Fibroblast of skin of back (primary cell): Measurements from ENCODE around the gene DENND1C.
"Not testable (repeated sequence)": the region's sequence is repeated elsewhere in the genome, so short reads cannot be mapped to it uniquely, and the experiment has no call there.

ENCODE experiments used
- DNase-seq: peaks from one replicate; pipeline ENCODE4 v3.0.0-alpha.2; 2013

DENND1C gene

DNA sequence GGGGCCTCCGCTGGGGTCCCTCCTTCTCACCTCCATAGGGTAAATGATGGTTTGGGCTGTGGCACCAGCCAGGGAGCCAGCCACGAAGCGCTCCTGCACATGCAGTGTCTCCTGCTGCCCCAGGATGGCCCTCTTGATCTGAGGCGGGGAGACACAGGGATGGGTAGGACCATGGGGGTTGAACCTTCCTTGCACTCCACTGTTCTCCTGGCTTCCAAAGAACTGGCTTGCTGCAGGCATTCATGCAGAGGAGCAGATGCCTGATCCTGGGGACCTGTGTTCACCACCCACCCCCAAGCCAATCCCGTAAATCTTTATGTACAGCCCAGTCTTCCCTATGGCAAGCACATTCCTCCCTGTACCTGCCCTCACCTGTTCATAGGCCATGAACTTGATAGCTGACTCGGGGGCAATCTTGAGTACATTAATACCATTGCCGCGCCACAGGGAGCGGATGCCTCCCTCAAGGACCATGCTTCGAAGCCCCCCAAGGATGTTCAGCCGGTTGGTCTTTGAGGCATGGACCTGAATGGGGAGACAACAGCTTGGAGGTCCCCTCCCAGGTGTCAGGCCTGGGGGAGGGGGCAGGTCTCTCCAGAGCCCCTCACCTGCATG lies 27.5 kb downstream of the DENND1C start:
- DNase-seq: no peak

DNA sequence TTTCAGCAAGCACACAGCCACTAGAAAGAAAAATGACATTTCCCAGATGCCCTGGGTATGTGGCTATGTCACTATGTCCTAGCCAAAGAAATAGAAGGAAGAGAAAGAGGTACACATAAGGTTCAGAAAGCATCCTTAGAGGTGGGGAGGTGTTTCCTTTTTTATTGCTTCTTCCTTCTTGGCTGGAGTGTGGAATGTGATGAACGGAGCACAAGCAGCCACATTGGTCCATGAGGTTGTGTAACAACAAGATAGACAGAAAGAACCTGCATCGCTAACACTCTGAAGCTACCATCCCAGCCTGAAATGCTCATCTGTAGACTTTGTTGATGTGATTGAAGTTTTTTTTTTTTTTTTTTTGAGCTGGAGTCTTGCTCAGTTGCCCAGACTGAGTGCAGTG lies 28.7 kb downstream of the DENND1C start:
- DNase-seq: no peak

DNA sequence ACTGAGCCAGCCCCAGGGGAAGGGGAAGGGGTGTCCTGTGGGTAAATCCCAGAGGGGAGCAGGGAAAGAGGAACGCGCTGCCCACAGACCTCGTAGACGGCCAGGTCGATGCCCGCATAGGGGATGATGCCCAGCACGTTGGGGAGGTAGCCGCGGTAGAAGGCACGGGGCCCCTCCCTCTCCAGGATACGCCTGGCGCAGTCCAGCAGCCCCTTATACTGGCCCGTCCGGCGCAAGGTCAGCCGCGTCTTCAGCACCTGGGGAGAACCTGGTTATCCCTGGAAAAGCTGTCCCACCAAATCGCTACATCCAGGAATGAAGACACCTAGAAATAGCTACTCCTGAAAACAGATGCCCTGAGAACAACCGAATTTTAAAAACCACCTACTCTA lies 29.4 kb downstream of the DENND1C start:
- DNase-seq: no peak

DNA sequence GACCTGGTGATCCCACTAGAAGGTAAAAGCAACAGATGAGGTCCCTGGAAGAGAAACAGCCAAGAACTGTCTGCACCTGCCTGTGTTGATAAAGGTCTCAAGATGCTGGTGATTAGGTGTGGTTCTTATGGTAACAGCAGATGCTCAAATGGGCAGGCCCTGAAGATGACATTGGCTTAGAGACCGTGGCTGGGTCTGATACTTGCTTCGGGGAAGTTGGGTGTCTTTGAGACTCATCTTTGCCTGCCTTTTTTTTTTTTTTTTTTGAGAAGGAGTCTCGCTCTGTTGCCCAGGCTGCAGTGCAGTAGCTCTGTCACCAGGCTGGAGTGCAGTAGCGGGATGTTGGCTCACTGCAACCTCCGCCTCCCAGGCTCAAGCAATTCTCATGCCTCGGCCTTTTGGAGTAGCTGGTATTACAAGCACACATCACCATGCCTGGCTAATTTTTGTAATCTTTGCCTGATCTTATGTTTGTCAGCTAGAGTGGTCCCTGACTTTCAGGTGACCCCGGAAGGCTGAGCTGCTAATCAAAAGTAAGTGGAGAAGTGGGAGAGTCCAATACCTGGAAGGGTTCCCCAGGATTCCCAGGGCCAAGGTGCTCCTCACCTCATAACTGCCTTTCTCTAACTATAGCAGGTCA lies 29.9 kb downstream of the DENND1C start:
- no peak for DNase-seq

DNA sequence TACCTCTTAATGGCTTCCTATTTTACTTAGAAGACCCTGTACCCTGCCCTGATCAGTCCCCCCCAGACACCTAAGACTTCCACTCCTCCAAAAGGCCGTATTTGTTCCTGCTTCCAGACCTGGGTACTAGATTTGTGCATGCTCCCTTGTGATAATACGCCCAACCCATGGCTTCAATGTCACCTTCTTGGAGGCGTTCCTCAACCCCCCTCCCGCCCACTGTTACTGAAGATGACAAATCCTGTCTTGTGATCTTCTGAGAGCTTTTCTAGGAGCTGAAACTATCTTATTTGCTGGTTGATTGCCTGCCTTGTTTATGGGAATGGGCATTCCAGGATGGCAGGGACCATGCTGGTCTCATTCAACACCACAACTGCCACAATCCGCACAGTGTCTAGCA lies 31.4 kb downstream of the DENND1C start:
- DNase-seq: no peak

- DNase-seq: no peak
Measured at GRCh38 chr19:6448045-6448444, 33.5 kb downstream of the DENND1C start.

- no peak for DNase-seq
Measured at GRCh38 chr19:6446452-6446851, 35.1 kb downstream of the DENND1C start.

- no peak for DNase-seq
Measured at GRCh38 chr19:6443986-6444385, 37.6 kb downstream of the DENND1C start.

DNA sequence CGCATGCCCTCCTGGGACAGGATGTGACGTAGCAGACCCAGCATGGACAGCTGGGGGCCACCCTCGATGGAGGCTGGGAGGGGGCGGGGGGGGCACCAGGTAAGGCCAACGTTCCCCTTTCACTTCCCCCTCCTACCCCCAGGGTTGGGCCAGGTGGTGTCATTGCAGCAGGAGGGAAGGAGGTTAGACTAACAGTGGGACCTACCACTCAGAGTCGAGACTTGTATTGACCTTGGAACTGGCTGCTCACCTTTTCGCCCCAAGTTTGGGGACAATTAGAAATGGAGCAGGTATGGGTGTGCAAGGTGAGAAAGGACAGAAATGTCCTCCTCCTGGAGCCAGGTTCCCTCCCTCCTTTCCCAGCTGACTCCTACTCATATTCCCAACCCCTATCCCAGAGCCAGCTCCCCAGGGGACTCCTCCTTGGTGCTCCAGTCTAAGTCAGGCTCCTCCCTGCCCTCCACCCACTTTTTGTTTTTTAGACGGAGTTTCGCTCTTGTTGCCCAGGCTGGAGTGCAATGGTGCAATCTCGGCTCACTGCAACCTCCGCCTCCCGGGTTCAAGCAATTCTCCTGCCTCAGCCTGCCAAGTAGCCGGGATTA lies 39.4 kb downstream of the DENND1C start:
- DNase-seq: no peak

- DNase-seq: no peak
Measured at GRCh38 chr19:6440905-6441304, 40.7 kb downstream of the DENND1C start.

- no peak for DNase-seq
Measured at GRCh38 chr19:6439743-6440142, 41.8 kb downstream of the DENND1C start.

DNA sequence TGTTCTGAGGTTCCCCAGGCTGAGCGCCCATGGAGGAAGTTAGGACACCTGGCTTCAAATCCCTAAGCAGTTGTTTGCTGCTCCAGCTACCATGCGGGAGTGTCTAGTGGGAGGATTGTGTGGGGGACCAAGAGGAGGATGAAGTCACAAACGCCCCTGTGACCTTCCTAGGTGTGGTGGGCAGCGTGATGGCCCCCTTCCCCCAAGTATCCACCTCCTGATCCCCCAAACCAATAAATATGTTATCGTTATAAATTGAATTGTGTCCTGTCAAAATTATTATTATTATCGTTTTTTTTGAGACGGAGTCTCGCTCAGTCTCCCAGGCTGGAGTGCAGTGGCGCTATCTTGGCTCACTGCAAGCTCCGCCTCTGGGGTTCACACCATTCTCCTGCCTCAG lies 47.9 kb downstream of the DENND1C start, which contains the start of gene SLC25A41:
SLC25A41 (minus strand) TSS at position 101 of the 400 bp plus-strand sequence; CDS start at position 31, 70 bp downstream.
- no peak for DNase-seq

DNA sequence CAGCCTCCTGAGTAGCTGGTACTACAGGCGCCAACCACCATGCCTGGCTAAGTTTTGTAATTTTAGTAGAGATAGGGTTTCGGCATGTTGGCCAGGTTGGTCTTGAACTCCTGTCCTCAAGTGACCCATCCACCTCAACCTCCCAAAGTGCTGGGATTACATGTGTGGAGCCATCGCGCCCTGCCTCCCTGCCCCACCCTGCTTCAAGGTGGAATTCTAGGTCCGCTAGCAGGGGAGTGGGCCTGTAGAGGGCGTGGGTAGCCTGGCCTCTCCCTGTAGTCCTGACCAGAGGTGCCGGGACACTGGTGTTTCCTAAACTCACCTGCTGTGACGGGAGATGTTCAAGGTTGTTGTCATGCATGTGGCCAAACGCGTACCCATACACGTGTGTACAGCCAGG lies 48.4 kb downstream of the DENND1C start:
- no peak for DNase-seq

DNA sequence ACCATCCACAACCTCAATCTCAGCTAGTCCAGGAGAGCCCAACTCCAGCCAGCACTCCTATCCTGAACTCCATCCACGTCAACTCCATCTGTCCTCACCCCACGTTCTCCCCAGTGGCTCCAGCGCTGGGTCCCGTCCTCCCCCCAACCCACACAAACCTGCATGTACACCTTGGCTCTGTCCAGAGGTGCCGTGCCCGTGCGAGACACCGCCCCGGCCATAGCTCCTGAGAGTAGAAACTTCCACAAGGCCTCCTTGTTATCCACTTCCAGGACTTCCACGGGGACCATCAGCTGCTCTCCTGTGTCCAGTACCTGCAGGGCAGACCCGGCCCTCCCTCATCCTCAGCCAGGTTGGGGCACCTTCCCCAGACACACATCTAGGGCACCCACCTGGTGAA lies 49.7 kb downstream of the DENND1C start:
- no peak for DNase-seq

DNA sequence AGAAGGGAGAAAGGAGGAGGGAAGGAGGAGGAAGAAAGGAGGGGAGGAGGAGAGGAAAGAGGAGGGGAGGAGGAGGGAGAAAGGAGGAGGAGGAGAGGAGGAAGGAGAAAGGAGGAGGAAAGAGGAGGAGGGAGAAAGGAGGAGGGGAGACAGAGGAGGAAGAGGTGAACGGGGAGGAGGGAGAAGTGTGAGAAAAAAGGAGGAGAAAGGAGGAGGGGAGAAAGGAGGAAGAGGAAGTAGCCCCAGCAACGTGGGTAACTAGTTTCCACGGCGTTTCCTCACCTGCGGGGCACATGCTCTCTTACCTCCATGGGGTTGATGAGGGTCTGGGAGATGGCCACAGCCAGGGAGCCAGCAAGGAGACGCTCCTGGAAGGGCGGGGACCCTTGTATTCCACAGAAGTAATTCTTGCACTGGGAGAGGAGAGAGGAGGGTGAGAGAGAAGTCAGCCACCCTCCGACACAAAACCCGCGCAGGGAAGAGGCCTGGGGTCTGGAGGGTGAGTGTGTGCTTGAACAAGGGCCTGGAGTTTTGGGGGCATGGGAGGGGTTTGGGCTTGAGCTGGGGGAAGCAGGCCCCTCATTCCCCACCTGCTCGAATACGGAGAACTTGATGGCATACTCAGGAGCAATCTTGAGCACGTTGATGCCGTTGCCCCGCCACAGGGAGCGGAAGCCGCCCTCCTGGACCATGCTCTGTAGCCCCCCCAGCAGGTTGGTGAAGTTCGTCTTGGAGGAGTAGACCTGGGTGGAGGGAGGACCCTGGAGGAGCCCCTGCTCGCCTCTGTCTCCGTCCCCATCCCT lies 52.0 kb downstream of the DENND1C start:
- no peak for DNase-seq

DNA sequence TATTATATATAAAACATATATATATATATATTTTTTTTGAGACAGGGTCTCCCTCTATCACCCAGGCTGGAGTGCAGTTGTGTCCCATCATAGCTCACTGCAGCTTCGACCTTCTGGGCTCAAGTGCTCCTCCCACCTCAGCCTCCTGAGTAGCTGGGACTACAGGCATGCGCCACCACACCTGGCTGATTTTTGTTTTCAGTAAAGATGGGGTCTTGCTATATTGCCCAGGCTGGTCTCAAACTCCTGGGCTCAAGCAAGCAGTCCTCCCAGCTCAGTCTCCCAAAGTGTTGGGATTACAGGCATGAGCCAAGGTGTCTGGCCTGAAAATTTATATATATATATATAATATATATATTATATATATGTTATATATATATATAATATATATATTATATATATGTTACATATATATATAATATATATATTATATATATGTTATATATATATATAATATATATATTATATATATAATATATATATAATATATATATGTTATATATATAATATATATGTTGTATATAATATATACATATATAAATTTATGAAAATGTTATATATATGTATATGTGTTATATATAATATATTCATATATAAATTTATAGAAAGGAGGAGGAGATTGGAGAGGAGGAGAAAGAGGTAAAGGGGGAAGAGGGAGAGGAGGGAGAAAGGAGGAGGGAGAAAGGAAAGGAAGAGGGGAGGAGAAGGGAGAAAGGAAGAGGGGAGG lies 52.7 kb downstream of the DENND1C start:
- DNase-seq: not testable (repeated sequence)

DNA sequence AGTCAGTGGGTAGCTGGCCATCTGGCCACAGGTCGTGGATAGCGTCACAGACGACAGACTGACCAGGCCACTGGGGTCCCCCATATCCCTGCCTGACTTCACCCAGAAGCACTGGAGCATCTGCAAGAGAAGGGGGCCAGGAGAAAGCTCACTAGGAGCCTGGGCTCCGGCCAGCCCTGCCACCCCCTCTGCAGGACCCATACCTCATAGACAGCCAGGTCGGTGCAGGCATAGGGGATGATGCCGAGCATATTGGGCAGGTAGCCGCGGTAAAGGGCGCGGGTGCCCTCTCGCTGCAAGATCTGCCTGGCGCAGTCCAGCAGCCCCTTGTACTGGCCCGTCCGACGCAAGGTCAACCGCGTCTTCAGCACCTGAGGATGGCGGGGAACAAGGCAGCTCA lies 54.5 kb downstream of the DENND1C start:
- DNase-seq: no peak

GRCh38 chr19:6425732-6426620 lies 55.6 kb downstream of the DENND1C start:
- DNase-seq: no peak

- DNase-seq: peak; percentile 100
Measured at GRCh38 chr19:6424939-6425731, 56.5 kb downstream of the DENND1C start.

- peak; percentile 13 for DNase-seq
Measured at GRCh38 chr19:6424195-6424938, 57.2 kb downstream of the DENND1C start, which contains the start of gene KHSRP. KHSRP (minus strand) TSS chr19:6424811; CDS start chr19:6424701, 110 bp downstream.
